M059J (cell line): ENCODE results near the gene SLC5A12. TPM values are rescaled to one million over a fixed set of nuclear protein-coding genes. Genes with fewer than 3 reads are reported as not detected.

ENCODE experiments used
- DNase-seq: peaks from one replicate; pipeline ENCODE4 v3.0.0-alpha.2; 2012; ENCODE audit warnings: low read depth
- total RNA-seq: library from RNA; depleted of rRNA; stranded (reverse); fragments of >200 nt; shearing (Covaris generic); gene quantifications from 2 replicates; pipeline ENCODE4 v1.2.3, GENCODE V29; 2014

The SLC5A12 gene
- total RNA-seq, 1 experiment from 2014 or later, result 0.47 TPM

- no peak for DNase-seq
These were observed 2.4 kb downstream of the SLC5A12 start for GRCh38 chr11:26719289-26719973.

DNA sequence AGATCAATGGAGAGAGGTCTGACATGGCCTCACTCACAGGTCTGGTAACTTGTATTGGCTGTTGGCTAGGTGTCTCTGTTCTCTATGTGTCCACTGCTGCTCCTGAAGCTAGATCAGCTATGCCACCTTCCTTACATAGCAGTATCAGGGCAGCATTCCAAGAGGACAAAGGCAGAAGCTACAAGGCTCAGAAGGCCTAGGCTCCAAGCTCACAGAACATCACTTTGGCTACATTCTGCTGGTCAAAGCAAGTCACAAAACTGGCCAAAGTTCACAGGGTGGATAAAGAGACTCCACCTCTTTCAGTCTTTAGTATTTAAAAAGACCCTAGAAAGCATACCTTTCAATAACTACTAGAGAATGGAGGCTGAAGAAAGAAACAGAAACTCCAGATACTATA is 4.1 kb downstream of the SLC5A12 start:
- DNase-seq, result no peak

DNA sequence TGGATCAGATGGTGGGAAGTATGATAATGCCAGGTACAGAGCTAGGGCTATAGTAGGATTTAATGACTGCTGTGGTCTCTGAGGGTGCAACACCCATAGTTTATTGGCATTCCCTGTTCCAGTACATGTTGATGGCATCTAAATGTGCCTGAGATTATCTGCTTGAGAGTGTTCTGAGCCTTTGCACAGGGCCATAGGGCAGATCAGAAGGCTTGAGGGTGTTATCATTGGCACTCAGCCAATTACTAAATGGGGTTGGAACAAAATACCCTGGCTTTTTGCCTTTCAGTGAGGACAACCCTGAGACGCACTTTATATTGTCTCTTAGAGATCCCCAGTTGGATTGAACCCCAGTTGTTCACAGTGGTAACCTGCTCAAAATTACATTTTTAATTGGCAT is 6.7 kb downstream of the SLC5A12 start:
- no peak for DNase-seq

- DNase-seq, result no peak
These were observed 9.4 kb downstream of the SLC5A12 start for GRCh38 chr11:26712497-26712896.

DNA sequence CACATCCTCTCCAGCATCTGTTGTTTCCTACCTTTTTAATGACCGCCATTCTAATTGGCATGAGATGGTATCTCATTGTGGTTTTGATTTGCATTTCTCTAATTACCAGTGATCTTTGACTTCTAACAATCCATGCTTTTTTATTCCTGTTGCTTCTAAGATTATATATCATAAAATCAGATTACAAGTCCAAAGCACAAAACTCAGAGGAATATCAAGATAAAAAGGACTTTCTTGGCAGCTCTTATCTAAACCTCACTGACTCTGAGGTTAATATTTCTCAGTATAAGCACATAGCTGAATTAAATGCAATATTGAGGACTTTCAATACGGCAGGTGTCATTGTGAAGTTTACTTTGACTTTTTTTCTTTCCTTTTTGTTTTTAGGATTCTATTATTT is 11.4 kb downstream of the SLC5A12 start:
- no peak for DNase-seq

GRCh38 chr11:26708736-26709456 is 13.0 kb downstream of the SLC5A12 start:
- DNase-seq, result no peak

GRCh38 chr11:26706181-26706580 is 15.7 kb downstream of the SLC5A12 start:
- no peak for DNase-seq

- DNase-seq, result no peak
These were observed 17.6 kb downstream of the SLC5A12 start for GRCh38 chr11:26704249-26704648.

- no peak for DNase-seq
These were observed 18.3 kb downstream of the SLC5A12 start for GRCh38 chr11:26703411-26704191.

GRCh38 chr11:26702406-26702805 is 19.5 kb downstream of the SLC5A12 start:
- no peak for DNase-seq

DNA sequence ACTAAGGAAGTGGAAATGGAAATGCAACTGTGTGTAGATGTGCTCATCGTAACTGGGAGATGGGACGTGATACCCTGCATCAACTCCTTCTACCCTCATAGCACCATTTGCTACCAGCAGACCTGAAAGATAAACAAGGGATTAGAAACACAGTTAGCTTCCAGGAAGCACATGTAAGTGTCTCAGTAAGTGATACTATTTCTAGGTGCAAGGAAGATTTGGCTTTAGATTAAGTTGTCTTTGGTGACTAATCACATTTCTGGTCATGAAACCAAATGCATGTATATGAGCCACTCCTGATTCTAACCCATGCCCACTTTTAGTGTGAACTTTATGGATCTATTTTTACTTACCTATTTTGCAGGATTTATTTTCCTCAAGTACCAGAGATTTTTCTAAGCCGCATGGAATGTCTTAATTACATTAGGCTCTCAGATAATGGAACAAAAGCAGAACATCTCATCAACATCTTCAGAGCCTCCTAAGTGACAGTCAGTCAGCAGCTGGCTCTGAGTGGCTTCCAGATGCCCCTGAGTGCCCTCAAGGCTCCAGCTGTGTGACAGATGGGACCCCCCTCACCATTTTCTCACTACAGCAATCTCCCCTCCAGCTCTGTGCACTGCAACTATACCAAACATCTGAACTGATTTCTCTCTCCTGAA is 21.2 kb downstream of the SLC5A12 start:
- no peak for DNase-seq

- DNase-seq, result no peak
These were observed 23.6 kb downstream of the SLC5A12 start for GRCh38 chr11:26698224-26698623.

DNA sequence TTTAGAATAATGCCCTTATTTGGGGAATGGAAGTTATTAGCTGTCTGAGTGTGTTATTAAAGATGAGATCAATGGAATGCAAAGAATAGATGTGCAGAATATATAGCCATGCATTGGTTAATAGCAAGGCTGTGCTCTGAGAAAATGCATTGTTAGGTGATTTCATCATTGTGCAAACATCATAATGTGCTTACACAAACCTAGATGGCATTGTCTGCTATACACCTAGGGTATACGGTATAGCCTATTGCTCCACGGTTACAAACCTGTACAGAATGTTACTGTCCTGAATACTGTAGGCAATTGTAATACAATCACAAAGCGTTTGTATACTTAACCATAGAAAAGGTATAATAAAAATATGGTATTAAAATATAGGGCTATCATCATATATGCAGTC is 25.5 kb downstream of the SLC5A12 start:
- no peak for DNase-seq

DNA sequence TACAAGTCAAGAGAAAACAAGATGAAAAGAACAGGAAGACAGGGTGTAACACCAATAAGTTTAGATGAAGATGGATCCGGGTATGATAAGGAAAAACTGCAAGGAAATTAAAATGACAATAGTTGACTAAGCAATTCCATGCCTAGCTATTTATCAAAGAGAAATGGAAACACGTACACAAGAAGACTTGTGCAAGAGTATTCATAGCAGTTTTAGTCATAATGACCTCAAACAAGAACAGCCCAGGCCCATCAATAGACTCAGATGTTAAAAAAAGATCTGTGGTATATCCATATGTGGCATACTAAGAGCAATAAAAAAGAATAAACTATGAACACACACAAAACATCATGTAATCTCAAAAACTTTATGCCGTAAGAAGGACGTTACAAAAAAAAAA is 33.2 kb downstream of the SLC5A12 start:
- DNase-seq, result no peak

DNA sequence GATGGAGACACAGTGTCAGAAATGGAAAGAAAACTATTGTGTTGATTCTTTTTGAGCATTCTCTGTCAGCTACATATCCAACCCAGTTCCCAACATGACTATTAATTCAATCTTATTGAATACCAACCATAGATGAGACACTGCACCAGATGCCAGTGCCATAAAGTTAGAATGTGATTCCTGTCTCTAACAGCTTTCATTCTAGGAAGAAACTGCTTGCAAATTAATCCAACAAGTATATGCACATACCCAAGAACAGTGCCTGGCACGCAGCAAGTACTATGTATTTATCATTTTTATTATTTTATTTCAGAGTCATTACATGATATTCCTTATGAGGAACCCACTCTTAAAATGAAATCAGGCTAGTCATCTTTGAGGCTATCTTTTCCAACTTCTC is 34.5 kb downstream of the SLC5A12 start:
- no peak for DNase-seq

DNA sequence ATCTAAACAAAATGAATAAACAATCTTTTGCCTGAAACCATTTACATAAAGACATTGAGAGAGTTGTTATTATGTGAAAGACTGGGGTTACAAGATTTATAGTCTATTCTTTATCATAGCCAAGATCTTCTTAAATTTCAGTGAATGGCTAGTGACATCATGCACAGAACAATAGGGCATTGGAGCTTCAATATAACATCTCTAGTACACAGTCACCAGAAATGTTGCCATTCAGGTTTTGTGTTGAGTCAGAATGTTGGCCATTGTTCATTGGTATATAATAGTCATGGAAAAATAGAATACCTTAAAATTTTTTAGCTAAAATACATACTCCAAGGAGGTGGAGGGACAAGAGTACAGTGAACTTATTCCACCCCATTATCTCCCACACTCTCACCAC is 44.3 kb downstream of the SLC5A12 start:
- no peak for DNase-seq

GRCh38 chr11:26676641-26677040 is 45.2 kb downstream of the SLC5A12 start:
- no peak for DNase-seq

GRCh38 chr11:26675233-26675928 is 46.5 kb downstream of the SLC5A12 start:
- DNase-seq, result no peak

DNA sequence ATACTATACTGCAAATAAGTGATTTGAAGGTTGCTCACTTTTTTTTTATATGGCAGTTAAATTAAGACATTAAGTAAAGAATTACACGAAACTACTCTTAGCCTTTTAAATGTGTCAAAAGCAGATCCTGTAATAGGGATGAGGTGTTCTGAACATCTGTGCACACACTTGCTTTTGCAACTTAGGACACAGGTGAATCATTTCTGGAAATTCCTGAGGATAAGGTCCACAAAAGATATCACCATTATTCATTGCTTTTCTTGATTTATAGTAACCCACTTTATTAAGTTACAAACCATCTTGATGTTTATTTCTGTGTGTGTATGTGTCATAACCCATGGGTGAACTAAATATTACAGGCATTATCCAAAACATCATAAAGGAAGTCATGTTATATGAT is 55.9 kb downstream of the SLC5A12 start:
- DNase-seq, result no peak

DNA sequence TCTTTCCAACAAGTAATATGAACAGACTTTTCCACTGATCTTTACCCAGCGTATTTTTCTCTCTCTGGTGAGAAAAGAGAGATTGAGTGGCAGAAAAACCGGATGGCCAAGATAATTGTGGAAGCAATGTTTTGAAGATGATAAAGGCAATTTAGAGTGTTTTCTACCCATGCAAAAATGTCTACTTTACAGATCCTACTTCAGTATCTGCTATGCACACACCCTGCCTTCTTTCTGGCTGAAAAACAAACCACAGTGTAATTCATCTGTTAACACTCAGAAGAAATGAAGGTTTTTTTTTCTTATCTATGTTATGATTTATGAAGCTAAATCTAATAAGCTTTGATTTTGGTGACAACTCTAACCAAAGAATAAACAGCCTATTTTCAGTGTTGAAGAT is 56.8 kb downstream of the SLC5A12 start:
- no peak for DNase-seq

DNA sequence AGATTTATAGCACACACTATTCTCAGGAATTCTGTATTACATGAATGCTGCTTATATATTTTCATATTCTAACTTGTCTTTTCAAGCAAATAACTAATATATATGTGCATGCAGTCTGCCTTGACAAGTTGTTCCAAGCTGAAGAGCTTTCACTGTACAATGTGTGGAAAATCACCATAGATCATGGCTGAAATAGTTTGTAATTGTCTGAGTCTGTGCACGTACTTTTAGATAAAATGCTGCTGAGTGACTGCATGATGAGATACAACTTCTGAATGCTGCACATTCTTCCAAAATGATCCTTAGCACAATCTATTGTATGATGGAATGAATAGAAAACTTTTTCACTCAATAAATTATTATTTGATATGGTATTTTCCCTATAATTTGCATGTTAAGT is 58.9 kb downstream of the SLC5A12 start:
- no peak for DNase-seq

DNA sequence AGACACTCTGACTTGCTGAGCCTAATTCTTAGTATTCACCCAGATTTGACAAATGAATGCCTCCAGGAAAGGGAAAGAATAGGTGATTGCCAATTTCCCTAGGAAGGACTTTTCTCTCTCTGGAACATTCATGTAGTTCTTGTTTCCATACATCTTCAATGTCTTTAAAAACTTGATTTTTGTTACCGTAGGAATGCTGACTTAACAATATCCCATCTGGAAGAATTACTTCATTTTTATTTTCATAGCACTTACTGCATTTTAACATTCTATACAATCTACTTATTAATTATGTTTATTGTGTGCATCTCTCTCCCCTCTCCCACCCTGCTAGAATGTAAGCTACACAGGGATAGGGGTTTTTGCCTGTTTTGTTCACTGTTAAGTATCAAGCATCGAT is 66.6 kb downstream of the SLC5A12 start:
- DNase-seq, result no peak
